Cerebellar nuclear complex (tissue), 1 donor: ENCODE measurements around the gene DYNLT1.
"Not testable (repeated sequence)": the region's sequence is repeated elsewhere in the genome, so short reads cannot be mapped to it uniquely, and the experiment has no call there.

Experiments
- DNase-seq, 2 experiments: peaks; one replicate each; lab custom pipeline; 2025; lab: John Stamatoyannopoulos, UW

The DYNLT1 gene

GRCh38 chr6:158622545-158623190, 21.9 kb downstream of the DYNLT1 start:
- DNase-seq, result no peak

- DNase-seq, result no peak
Observed at GRCh38 chr6:158621694-158622544, 22.6 kb downstream of the DYNLT1 start.

- no peak for DNase-seq
Observed at GRCh38 chr6:158620963-158621693, 23.4 kb downstream of the DYNLT1 start.

GRCh38 chr6:158619922-158620801, 24.4 kb downstream of the DYNLT1 start:
- no peak for DNase-seq

- DNase-seq, result not testable (repeated sequence)
Observed at GRCh38 chr6:158618289-158618688, 26.3 kb downstream of the DYNLT1 start.

- not testable (repeated sequence) for DNase-seq
Observed at GRCh38 chr6:158614606-158615005, 29.9 kb downstream of the DYNLT1 start.

- no peak for DNase-seq
Observed at GRCh38 chr6:158611541-158612370, 32.8 kb downstream of the DYNLT1 start.

GRCh38 chr6:158611039-158611438, 33.5 kb downstream of the DYNLT1 start:
- DNase-seq, result no peak

- DNase-seq, result no peak
Observed at GRCh38 chr6:158610319-158610968, 34.1 kb downstream of the DYNLT1 start.

GRCh38 chr6:158609455-158610155, 34.9 kb downstream of the DYNLT1 start:
- no peak for DNase-seq

- no peak for DNase-seq
Observed at GRCh38 chr6:158608221-158608620, 36.3 kb downstream of the DYNLT1 start.

- no peak for DNase-seq
Observed at GRCh38 chr6:158607411-158608170, 37.0 kb downstream of the DYNLT1 start.

GRCh38 chr6:158606935-158607334, 37.6 kb downstream of the DYNLT1 start:
- no peak for DNase-seq

- not testable (repeated sequence) for DNase-seq
Observed at GRCh38 chr6:158606011-158606410, 38.5 kb downstream of the DYNLT1 start.

- DNase-seq, result peak in 1 of 2 experiments; percentile 32
Observed at GRCh38 chr6:158605266-158605878, 39.2 kb downstream of the DYNLT1 start.

GRCh38 chr6:158604048-158604406, 40.5 kb downstream of the DYNLT1 start:
- no peak for DNase-seq

- DNase-seq, result no peak
Observed at GRCh38 chr6:158603261-158604047, 41.1 kb downstream of the DYNLT1 start.

GRCh38 chr6:158599635-158600034, 44.9 kb downstream of the DYNLT1 start:
- DNase-seq, result no peak
